Nucleus accumbens (tissue), 56 donors: ENCODE results near the gene SLC39A10.
"Not testable (repeated sequence)": the region's sequence is repeated elsewhere in the genome, so short reads cannot be mapped to it uniquely, and the experiment has no call there.

Experiments
- DNase-seq, 56 donors: peaks; one replicate each; lab custom pipeline; 2025; lab: John Stamatoyannopoulos, UW

SLC39A10 gene

DNA sequence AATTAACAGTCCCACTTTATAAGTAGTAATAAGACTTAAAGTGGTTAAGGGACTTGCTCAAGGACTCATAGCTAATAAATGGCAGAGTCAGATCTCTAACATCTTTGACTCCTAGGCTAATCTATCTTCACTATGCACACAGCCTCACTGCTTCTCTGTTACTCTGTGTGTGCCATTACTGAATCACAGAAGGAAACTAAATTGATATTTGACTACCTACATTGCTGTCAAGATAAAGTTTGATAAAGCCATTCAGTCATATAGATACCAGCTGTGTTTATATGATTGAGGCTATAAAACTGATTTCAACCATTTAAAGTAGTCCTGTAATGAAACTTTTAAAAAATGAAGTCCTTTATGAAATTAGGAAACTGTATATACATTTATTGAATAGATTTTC, 10.9 kb downstream of the SLC39A10 start:
- no peak for DNase-seq

DNA sequence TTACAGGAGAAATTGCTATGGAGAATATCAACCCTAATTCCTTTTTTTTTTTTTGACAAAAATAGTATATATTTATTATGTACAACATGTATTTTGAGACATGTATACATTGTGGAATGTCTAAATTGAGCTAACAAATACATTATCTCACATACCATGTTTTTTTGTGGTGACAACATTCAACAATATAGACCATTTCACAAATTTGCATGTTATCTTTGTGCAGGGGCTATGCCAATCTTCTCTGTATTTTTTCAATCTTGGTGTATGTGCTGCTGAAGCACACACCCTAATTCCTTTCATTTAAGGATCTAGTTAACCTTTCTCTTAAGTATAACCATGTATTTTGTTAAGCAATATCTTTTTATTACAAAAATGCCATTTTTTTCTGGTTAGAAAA, 13.2 kb downstream of the SLC39A10 start:
- DNase-seq: no peak

DNA sequence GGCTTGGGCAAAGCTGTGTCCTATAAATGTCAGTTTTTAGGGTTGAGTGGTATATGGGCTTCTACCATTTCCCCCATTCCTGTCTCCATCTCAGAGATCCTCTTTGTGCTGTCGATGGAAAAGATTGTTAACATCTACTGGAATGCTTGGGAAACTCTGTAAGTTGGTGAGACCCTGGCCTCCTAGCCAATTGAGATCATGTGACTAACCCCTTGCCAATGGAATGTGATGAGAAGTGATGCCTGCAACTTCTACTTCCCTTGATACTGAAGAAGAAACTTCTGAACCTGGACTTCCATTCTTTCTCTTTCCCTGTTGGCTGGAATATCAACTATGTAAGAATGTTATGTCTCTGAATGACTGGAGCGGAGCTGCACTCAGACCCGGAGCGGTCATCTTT, 14.5 kb downstream of the SLC39A10 start:
- DNase-seq: no peak

DNA sequence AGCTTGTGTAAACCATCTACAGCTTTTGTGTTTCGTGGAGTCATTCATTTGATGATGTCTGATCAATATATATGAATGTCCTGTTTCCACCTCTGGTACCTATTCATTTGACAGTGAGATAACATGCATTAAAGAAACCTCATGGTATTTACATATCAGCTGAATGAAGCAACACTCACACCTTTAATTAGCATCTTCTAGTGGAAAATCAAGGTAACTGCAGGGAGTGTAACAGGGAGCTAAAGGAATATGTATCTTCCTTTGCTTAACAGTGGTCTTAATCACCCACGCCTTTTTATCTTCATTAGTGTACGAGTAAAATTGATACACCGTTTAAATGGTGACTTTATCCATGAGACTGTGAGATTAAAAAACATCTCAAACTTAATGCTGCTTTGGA, 15.6 kb downstream of the SLC39A10 start:
- DNase-seq: no peak

DNA sequence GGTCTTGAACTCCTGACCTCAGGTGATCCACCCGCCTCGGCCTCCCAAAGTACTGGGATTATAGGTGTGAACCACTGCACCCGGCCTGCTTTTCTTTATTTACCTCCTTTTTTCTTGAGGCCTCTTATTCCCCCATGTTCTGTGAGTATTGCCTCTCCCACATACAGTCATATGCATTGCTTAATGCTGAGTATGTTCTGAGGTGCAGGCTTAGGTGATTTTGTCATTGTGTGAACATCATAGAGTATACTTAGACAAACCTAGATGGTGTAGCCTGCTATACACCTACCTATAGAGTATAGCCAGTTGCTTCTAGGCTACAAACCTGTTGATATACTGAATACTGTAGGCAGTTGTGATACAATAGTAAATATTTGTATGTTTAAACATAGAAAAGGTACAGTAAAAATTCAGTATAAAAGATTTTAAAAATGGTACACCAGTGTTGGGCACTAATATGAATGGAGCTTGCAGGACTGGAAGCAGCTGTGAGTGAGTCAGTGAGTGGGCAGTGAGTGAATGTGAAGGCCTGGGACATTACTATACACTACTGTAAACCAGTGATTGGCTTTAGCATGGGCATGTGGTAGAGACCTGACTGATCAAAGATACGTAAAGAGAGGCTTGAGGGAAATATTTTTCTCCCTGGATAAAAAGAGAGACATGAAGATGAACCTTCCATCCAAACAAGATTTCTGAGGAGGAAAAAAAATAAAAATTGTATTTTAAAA, 17.6 kb downstream of the SLC39A10 start:
- no peak for DNase-seq

DNA sequence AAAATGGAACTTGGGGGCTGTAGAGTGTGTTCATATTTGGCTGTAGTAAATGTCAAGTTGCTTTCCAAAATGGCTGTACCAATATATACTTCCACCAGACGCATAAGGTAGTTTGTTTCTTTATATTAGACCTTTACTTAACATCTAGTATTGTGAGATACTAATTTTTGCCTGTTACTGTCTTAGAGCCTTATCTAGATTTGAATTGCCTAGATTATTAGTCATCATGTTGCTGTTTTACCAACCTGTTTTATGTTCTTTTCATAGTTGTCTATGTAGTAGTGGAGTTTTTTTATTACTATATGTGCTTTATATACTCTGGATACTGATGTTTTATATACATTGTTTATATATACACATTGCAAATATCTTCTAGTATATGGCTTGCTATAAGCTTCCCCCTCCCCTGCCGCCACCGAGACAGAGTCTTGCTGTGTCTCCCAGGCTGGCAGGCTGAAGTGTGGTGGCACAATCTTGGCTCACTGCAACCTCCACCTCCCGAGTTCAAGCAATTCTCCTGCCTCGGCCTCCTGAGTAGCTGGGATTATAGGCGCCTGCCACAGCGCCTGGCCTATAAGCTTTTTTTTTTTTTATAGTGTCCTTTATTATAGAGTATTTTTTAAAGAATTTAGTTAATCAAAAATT, 18.9 kb downstream of the SLC39A10 start:
- no peak for DNase-seq

DNA sequence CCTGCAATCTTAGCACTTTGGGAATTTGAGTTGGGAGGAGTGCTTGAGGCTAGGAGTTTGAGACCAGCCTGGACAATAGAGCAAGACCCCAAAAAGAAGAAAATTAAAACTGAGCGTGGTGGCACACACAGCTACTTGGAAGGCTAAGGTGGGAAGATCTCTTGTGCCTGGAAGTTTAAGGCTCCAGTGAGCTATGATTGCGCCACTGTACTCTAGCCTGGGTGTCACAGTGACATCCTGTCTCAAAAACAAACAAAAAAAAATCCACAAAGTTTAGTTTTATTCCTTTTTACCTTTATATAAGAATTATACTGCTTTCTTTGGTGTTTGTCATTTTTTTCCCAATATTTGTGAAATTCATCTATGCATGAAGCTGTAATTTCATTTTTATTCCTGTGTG, 20.3 kb downstream of the SLC39A10 start:
- DNase-seq: no peak

DNA sequence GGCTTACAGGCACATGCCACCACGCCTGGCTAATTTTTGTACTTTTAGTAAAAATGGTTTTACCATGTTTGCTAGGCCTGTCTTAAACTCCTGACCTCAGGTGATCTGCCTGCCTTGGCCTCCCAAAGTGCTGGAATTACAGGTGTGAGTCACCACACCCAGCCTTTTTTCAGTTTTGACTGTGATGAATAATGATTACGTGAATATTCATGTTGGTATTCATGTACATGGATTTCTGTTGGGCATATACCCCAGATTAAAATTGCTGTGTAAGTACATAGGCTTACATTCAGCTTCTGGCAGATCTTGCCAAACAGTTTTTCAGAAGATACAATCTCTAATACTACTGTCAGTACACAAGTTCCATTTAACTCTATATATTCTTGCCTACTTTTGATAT, 20.9 kb downstream of the SLC39A10 start:
- no peak for DNase-seq

DNA sequence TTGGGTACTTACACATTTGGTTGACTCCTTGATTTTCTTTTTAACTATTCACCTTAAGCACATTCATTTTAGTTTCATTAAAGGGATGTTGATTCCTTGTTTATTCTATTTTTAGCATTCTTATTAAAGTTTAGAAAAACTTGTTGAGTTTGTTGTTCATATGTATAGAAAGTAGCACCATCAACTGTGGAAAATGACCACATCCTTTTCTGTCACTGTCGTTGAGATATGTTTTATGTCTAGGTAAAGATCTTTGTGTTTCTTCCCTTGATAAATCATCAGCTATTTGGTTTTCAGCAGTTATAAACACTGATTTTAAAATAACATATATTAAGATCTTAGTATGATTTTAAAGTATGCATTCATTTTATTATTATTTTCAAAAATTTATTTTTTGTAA, 25.1 kb downstream of the SLC39A10 start:
- no peak for DNase-seq

DNA sequence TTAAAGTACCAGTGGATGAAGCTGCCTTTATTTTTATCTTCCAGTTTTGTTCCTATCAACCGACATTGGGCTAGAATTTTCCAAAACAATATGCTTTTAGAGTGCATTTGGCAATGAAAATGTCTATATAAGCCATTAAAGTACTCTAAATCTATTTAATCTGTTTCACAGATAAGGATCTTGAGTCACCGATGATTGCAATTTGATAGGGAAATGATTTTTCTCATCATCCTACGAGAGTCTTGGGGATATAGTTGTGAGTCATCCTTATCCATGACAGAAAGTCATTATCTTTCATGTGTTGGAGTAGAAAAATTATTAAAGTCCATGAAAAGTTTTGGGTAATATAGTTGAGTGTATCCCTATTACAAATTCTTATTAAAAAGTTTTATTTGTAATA, 26.1 kb downstream of the SLC39A10 start:
- no peak for DNase-seq

DNA sequence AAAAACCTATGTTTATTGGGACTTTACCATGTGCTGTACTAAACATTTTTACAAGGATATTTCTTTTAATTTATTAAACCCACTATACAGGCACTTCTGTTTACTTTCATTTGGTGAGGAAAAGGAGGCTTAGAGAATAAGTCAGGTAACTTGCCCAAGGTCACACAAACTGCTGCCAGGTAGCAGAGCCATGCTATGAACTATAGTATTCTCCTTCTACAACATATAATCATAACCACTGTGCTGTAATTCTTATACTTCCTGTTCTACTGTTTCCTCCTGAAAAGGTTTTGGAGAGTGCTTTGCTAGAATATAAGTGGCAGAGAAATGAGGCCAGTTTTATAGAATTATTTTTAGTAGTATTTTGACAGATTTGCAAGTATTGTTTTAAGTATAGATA, 29.5 kb downstream of the SLC39A10 start:
- DNase-seq: no peak

DNA sequence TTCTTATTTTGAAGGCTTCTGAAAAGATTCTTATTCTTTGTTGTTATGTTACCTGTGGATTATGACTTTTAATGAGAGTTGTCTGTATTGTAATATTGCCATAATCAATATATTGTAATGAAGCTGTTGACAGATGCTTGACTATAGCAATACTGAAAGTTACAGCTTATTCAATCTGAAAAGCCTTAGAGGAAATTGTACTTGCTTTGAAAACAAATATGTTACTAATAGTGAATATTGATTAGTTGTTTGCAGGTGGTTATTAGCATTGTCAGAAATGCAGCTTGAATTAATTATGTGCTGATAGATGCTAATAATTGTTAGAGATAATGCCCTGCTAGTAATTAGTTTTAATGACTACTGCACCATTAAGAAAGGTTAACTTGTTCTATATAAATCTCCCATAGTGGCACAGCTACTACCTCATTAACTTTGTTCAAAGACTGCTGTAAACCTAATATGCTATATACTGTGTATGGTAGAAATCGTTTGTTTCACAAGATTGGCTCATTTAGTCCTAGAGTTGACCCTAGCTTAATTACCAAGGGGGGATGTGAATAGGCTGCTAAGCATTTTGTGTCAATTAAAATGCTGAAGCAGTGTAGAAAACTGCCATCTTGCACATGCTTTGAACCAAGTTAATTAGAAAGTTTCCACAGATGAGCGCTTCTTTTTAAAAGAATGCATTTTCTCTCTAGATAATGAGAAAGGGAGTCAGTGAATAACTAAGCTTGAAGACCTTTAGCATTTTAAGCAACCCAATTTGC, 30.5 kb downstream of the SLC39A10 start:
- no peak for DNase-seq

DNA sequence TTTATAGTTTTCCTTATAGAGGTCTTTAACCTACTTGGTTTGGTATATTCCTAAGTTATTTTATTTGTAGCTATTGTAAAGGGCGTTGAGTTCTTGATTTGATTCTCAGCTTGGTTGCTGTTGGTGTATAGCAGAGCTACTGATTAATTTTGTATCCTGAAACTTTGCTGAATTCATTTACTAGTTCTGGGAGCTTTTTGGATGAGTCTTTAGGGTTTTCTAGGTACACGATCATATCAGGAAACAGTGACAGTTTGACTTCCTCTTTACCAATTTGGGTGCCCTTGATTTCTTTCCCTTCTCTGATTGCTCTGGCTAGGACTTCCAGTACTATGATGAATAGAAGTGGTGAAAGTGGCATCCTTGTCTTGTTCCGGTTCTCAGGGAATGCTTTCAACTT, 35.5 kb downstream of the SLC39A10 start:
- DNase-seq: not testable (repeated sequence)

DNA sequence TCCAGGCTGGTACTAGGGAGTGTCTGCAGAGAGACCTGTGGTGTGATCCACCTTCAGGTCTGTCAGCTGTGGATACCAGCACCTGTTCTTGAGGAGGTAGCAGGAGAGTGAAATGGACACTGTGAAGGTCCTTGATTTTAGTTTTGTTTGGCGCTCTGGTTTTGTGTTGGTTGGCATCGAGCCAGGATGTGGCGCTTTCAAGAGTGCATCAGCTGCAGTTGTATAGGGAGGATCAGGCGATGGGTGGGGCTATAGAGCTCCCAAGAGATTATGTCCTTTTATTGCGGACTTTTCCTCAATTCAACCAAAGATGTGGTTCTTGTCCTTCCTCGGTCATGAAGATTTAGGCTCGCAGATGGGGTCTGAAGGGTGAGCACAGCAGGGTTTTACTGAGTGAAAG, 37.5 kb downstream of the SLC39A10 start:
- DNase-seq: no peak

DNA sequence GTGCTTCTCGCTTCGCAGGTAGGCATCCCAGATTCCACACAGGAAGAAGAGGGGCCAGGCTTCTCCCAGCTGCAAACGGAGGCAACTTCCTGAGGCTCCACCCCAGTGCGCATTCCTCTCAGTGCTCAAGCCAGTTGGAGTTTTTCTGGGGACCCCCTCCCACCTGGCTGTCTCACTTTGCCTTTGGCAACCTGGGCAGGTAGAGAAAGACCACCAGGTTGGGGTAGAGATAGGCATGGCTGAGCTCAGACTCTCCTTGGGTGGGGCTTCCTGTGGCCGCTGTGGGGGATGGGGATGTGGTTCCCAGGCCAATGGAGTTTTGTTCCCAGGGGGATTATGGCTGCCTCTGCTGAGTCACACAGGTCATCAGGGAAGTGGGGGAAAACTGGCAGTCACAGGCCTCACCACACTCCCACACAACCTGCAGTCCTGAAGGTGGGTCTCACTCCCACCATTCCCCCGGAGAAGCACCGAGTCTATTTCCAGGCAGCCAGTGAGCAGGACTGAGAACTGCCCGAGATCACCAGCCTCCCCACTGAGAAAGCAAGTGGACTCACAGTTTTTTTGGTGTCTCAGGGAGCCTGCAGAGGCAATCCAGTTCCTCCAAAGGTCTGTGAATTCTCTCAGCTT, 38.1 kb downstream of the SLC39A10 start:
- no peak for DNase-seq

DNA sequence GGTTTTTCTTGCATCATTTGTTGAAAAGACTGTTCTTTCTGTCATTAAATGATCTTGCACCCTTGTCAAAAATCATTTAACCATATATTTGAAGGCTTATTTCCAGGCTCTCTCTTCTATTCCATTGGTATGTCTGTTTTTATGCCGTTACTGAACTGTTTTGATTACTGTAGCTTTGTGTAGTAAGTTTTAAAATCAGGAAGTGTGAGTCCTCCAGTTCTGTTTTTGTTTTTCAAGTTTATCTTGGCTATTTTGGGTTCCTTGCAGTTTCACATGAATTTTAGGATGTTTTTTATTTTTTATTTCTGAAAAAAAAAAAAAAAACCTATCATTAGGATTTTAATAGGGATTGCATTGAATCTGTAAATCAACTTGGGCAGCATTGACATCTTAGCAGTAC, 39.0 kb downstream of the SLC39A10 start:
- DNase-seq: no peak

DNA sequence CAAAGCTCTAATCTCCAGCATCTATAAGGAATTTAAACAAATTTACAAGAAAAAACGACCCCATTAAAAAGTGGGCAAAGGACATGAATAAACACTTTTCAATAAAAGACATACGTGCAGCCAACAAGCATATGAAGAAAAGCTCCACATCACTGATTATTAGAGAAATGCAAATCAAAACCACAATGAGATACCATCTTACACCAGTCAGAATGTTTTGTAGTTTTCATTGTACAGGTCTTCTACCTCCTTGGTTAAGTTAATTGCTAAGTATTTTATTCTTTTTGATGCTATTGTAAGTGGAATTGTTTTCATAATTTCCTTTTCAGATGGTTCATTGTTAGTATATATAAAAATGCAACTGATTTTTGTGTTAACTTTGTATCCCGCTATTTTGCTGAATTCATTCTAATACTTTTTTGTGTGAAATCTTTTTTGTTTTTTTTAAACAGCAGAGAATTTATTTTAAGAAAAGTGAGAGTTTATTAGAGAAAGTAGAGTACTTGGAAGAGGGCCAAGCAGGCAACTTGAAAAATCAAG, 40.7 kb downstream of the SLC39A10 start:
- DNase-seq: no peak

DNA sequence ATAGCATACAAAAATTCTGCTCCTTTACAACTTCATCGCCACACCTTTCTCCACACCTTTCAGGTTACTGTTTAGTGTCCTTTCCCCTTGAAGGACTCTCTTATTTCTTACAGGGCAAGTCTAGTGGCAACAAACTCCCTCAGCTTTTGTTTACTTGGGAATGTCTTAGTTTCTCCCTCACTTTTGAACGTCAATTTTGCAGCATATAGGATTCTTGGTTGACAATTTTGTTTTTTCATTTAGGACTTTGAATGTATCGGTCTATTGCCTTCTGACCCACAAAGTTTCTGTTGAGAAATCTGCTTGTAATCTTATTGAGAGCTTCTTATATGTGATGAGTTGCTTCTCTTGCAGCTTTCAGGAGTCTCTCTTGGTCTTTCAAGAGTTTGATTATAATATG, 43.5 kb downstream of the SLC39A10 start:
- DNase-seq: no peak

DNA sequence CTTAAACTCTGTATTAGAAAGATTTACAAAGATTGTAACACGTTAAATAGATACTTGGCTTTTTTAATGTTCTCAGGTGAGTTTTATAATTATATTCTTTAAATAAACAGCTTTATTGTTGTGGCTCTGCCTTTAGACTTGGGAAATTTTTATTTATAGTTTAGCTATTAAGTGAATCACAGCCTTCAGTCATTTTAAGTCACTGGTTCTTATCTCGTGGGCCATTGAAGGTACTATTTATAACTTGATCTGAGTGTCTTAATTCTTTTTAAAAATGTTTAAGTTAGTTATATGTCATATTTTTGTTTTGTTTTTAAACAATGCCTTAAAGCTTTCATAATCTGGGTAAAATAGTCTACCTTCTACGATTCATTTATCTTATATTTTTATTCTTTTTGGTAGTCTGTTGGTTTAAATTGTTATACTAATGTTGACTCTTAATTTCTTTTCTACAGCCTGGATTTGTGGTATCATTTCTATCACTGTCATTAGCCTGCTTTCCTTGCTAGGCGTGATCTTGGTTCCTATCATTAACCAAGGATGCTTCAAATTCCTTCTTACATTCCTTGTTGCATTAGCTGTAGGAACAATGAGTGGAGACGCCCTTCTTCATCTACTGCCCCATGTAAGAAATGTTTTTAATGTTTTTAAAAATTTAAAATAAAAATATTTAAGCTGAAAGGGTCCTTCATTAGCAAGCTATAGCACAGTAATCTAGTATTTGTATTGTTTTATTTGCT, 49.3 kb downstream of the SLC39A10 start:
- no peak for DNase-seq
